SK-N-SH (cell line): Measurements from ENCODE around the gene ASPDH.

Source experiments
- ELF1 ChIP-seq: IDR thresholded peaks from 2 replicates; pipeline ENCODE4 v1.4.0; 2012
- RCOR1 ChIP-seq: fragments of 150-350 bp; IDR thresholded peaks from 2 replicates; pipeline ENCODE4 v1.6.1; 2017; ENCODE audit warnings: antibody characterized with exemption, low read length

GRCh38 chr19:50510121-50510670 is 3.5 kb downstream of the ASPDH start:
- TF ChIP-seq RCOR1 (no peak), ELF1 (no peak)
